H1 (cell line): Measurements from ENCODE around the gene GRID1. TPM values are rescaled to one million over a fixed set of nuclear protein-coding genes. Genes with fewer than 3 reads are reported as not detected.

Source experiments
- CTCF ChIA-PET: fragments of 300-600 bp; sonication (Branson Sonifier 250); formaldehyde crosslinking; loops from one replicate; lab custom pipeline; 2021; ENCODE audit not compliant: partially characterized antibody; lab: Charles Lee
- POLR2A ChIA-PET: fragments of 300-600 bp; sonication (Branson Sonifier 250); formaldehyde crosslinking; loops from one replicate; lab custom pipeline; 2021; ENCODE audit warnings: inconsistent platforms; ENCODE audit not compliant: partially characterized antibody; lab: Charles Lee
- DNase-seq, 2 experiments: peaks; one replicate each; pipeline versions ENCODE4 v3.0.0 to v3.0.0-alpha.2; 2010 to 2022; ENCODE audit warnings: low spot score in 2 of 2, low read depth in 1 of 2, mixed read lengths in 1 of 2
- FAIRE-seq: peaks from 2 replicates; lab custom pipeline; 2011; peaks lifted over from hg19 to GRCh38; lab: Jason Lieb, UNC
- H2AFZ ChIP-seq: 2 replicates; pipeline ENCODE4 v1.8.1; 2012; ENCODE audit warnings: low read length, inconsistent platforms
- H2AK5ac ChIP-seq: 2 replicates; pipeline ENCODE4 v1.6.1; 2013; ENCODE audit warnings: low read depth, low read length
- H2BK120ac ChIP-seq: replicated peaks from 2 replicates; pipeline ENCODE3; 2013; ENCODE audit warnings: low read depth, low read length, inconsistent platforms
- H2BK12ac ChIP-seq: 2 replicates; pipeline ENCODE4 v1.6.1; 2013; ENCODE audit warnings: low read depth, low read length
- H2BK15ac ChIP-seq: 2 replicates; pipeline ENCODE4 v1.6.1; 2013; ENCODE audit warnings: low read length
- H2BK20ac ChIP-seq: 2 replicates; pipeline ENCODE4 v1.6.1; 2013; ENCODE audit warnings: low read length
- H2BK5ac ChIP-seq: 2 replicates; pipeline ENCODE4 v1.6.1; 2013; ENCODE audit warnings: low read depth, low read length
- H3K14ac ChIP-seq: 2 replicates; pipeline ENCODE4 v1.6.1; 2013; ENCODE audit warnings: inconsistent platforms; ENCODE audit not compliant: insufficient read length
- H3K18ac ChIP-seq: 2 replicates; pipeline ENCODE4 v1.6.1; 2013; ENCODE audit warnings: low read length; ENCODE audit errors: extremely low read depth
- H3K23ac ChIP-seq: 2 replicates; pipeline ENCODE4 v1.6.1; 2013; ENCODE audit warnings: inconsistent platforms; ENCODE audit not compliant: insufficient read length
- H3K23me2 ChIP-seq: 2 replicates; pipeline ENCODE4 v1.6.1; 2013; ENCODE audit warnings: low read depth, low read length
- H3K27ac ChIP-seq: 2 replicates; pipeline ENCODE4 v1.6.1; 2011; ENCODE audit warnings: low read depth, low read length, inconsistent platforms
- H3K27me3 ChIP-seq, 4 experiments: replicated peaks in 1 of 4; 1 replicate in 1 of 4; 2 replicates in 3 of 4; pipeline versions ENCODE4 v1.6.1 to v1.8.1; 2011 to 2013; ENCODE audit warnings: low read length in 3 of 4, mild to moderate bottlenecking in 3 of 4, inconsistent platforms in 2 of 4, mixed read lengths in 2 of 4, moderate library complexity in 1 of 4; ENCODE audit not compliant: control insufficient read depth in 3 of 4, insufficient read depth in 3 of 4; ENCODE audit errors: extremely low read depth in 1 of 4
- H3K36me3 ChIP-seq, 4 experiments: 2 replicates each; pipeline versions ENCODE4 v1.6.1 to v1.8.1; 2011 to 2013; ENCODE audit warnings: mild to moderate bottlenecking in 4 of 4, low read length in 3 of 4, moderate library complexity in 2 of 4, control low read depth in 1 of 4, inconsistent platforms in 1 of 4; ENCODE audit not compliant: insufficient read depth in 4 of 4, control insufficient read depth in 2 of 4
- H3K4ac ChIP-seq: replicated peaks from 2 replicates; pipeline ENCODE3; 2013; ENCODE audit warnings: low read length, low read depth, mixed read lengths, inconsistent platforms; ENCODE audit not compliant: insufficient read length
- H3K4me1 ChIP-seq, 4 experiments: replicated peaks in 1 of 4; 1 replicate in 1 of 4; 2 replicates in 3 of 4; pipeline versions ENCODE4 v1.6.1 to v1.8.1; 2011 to 2013; ENCODE audit warnings: low read length in 3 of 4, inconsistent platforms in 2 of 4, mixed read lengths in 1 of 4; ENCODE audit not compliant: insufficient read depth in 4 of 4, control insufficient read depth in 3 of 4
- H3K4me2 ChIP-seq, 2 experiments: 2 replicates each; pipeline versions ENCODE4 v1.6.1 to v1.8.1; 2011 to 2013; ENCODE audit warnings: low read depth in 2 of 2, low read length in 2 of 2, control low read depth in 1 of 2, inconsistent platforms in 1 of 2, mild to moderate bottlenecking in 1 of 2; ENCODE audit not compliant: insufficient read depth in 1 of 2
- H3K4me3 ChIP-seq, 4 experiments: fragments of 200-600, 300-600 bp in 1 of 4; sonication (generic), shearing (Covaris generic), sonication (Bioruptor Twin) in 1 of 4; 2 replicates each; pipeline versions ENCODE4 v1.5.1 to v1.8.1; 2011 to 2016; ENCODE audit warnings: low read length in 4 of 4, low read depth in 3 of 4, control low read depth in 2 of 4, inconsistent platforms in 2 of 4, mild to moderate bottlenecking in 2 of 4, mixed read lengths in 1 of 4, moderate library complexity in 1 of 4; ENCODE audit not compliant: insufficient read depth in 2 of 4; ENCODE audit errors: extremely low read depth in 1 of 4
- H3K56ac ChIP-seq: replicated peaks from 2 replicates; pipeline ENCODE3; 2013; ENCODE audit warnings: low read depth, mild to moderate bottlenecking, mixed read lengths, low read length, inconsistent platforms; ENCODE audit not compliant: insufficient read length
- H3K79me1 ChIP-seq: 2 replicates; pipeline ENCODE4 v1.6.1; 2013; ENCODE audit warnings: low read depth, low read length, control low read depth
- H3K79me2 ChIP-seq, 2 experiments: 2 replicates each; pipeline versions ENCODE4 v1.6.1 to v1.8.1; 2012 to 2013; ENCODE audit warnings: low read length in 2 of 2, mild to moderate bottlenecking in 2 of 2, inconsistent platforms in 1 of 2; ENCODE audit not compliant: insufficient read depth in 2 of 2, control insufficient read depth in 1 of 2
- H3K9ac ChIP-seq, 4 experiments: replicated peaks in 1 of 4; 1 replicate in 1 of 4; 2 replicates in 3 of 4; pipeline versions ENCODE4 v1.6.1 to v1.8.1; 2011 to 2013; ENCODE audit warnings: low read depth in 3 of 4, low read length in 3 of 4, control low read depth in 2 of 4, mild to moderate bottlenecking in 2 of 4, moderate library complexity in 2 of 4, inconsistent platforms in 1 of 4; ENCODE audit errors: extremely low read depth in 1 of 4
- H3K9me3 ChIP-seq, 2 experiments: 2 replicates each; pipeline versions ENCODE4 v1.6.1 to v1.8.1; 2012 to 2013; ENCODE audit warnings: mild to moderate bottlenecking in 2 of 2, moderate library complexity in 2 of 2, control low read depth in 1 of 2, inconsistent platforms in 1 of 2, low read depth in 1 of 2, low read length in 1 of 2, mixed read lengths in 1 of 2; ENCODE audit not compliant: insufficient read depth in 2 of 2
- H4K20me1 ChIP-seq, 2 experiments: replicated peaks in 1 of 2; 2 replicates each; pipeline versions ENCODE3 to v1.8.1; 2011 to 2013; ENCODE audit warnings: inconsistent platforms in 2 of 2, low read length in 2 of 2, mild to moderate bottlenecking in 1 of 2; ENCODE audit not compliant: insufficient read depth in 2 of 2, control insufficient read depth in 1 of 2
- H4K5ac ChIP-seq: 2 replicates; pipeline ENCODE4 v1.6.1; 2013; ENCODE audit warnings: low read length, low read depth, mixed read lengths, inconsistent platforms; ENCODE audit not compliant: insufficient read length
- H4K8ac ChIP-seq: 2 replicates; pipeline ENCODE4 v1.8.0; 2013; ENCODE audit warnings: mild to moderate bottlenecking, moderate library complexity, low read length, inconsistent platforms; ENCODE audit not compliant: insufficient read depth; ENCODE audit errors: extremely low read depth
- H4K91ac ChIP-seq: replicated peaks from 2 replicates; pipeline ENCODE3; 2013; ENCODE audit warnings: low read length, mixed read lengths, inconsistent platforms; ENCODE audit not compliant: insufficient read length
- CTCF ChIP-seq, 3 experiments: IDR thresholded peaks; 1 replicate in 2 of 3; 2 replicates in 1 of 3; pipeline versions ENCODE4 v1.5.1 to v1.6.1; 2011; ENCODE audit warnings: low read length in 3 of 3, mild to moderate bottlenecking in 3 of 3, inconsistent platforms in 2 of 3, low read depth in 1 of 3, moderate library complexity in 1 of 3; ENCODE audit not compliant: insufficient read depth in 1 of 3; ENCODE audit errors: control extremely low read depth in 1 of 3
- E2F6 ChIP-seq: IDR thresholded peaks from 2 replicates; pipeline ENCODE4 v1.6.1; 2012; ENCODE audit warnings: inconsistent platforms
- EP300 ChIP-seq, 2 experiments: IDR thresholded peaks; 1 replicate in 1 of 2; 2 replicates in 1 of 2; pipeline ENCODE4 v1.6.1; 2011 to 2012; ENCODE audit warnings: low read depth in 2 of 2, low read length in 2 of 2, mild to moderate bottlenecking in 2 of 2, borderline replicate concordance in 1 of 2, inconsistent platforms in 1 of 2, moderate library complexity in 1 of 2
- POLR2AphosphoS5 ChIP-seq: IDR thresholded peaks from 2 replicates; pipeline ENCODE4 v1.6.1; 2011; ENCODE audit warnings: low read depth, low read length
- SIX5 ChIP-seq: IDR thresholded peaks from 2 replicates; pipeline ENCODE4 v1.6.1; 2011; ENCODE audit warnings: mild to moderate bottlenecking, low read depth, low read length
- SUZ12 ChIP-seq: fragments of 200-600 bp; sonication (generic); IDR thresholded peaks from 2 replicates; pipeline ENCODE4 v1.6.1; 2012; ENCODE audit warnings: mild to moderate bottlenecking, inconsistent platforms, low read length, moderate library complexity, mixed read lengths
- TEAD4 ChIP-seq: IDR thresholded peaks from 2 replicates; pipeline ENCODE4 v1.6.1; 2012; ENCODE audit warnings: low read depth, low read length, inconsistent platforms, mixed read lengths
- WGBS, 2 experiments: shearing (Covaris generic) in 1 of 2; methylation state at CpG; one replicate each; pipeline versions ENCODE4 v1.1.6 to v1.1.7; 2013 to 2015; ENCODE audit warnings: low lambda C conversion rate in 2 of 2, mixed read lengths in 2 of 2, inconsistent platforms in 1 of 2, low coverage in 1 of 2, missing lambda C conversion rate in 1 of 2; ENCODE audit not compliant: insufficient replicate concordance in 2 of 2, insufficient coverage in 1 of 2, insufficient read length in 1 of 2; ENCODE audit errors: extremely low coverage in 1 of 2, missing lambda C conversion rate in 1 of 2; 5-methylcytosine and 5-hydroxymethylcytosine counted together
- polyA plus RNA-seq, 7 experiments: library from polyadenylated mRNA; depleted of rRNA in 3 of 7; stranded (reverse) in 5 of 7; unstranded in 2 of 7; fragments of >200 nt in 5 of 7; fragments of 200-250 nt in 2 of 7; gene quantifications; 1 replicate in 5 of 7; 2 replicates in 1 of 7; 4 replicates in 1 of 7; pipeline versions ENCODE4 v1.2.1 to v1.2.3, GENCODE V29; 2011 to 2013; ENCODE audit warnings: missing spikeins in 2 of 7, mixed read lengths in 2 of 7
- total RNA-seq: library from RNA; stranded (reverse); fragmentation: NEBNext Ultra II Directional; extraction: Animal tissue kit (Norgen Biotek cat#: 25700); gene quantifications from 2 replicates; pipeline ENCODE4 v1.2.1, GENCODE V29; 2021
- TF ChIP-seq, protein P1 (sequence below): IDR thresholded peaks from 2 replicates; pipeline ENCODE4 v1.6.1; 2011; ENCODE audit warnings: low read depth, mild to moderate bottlenecking, low read length; ENCODE audit not compliant: insufficient read depth

The GRID1 gene
- total and polyA plus RNA-seq, 2 of the 8 experiments (the other 6 are each of a cell fraction or from before 2014, with no cell fraction given): 0.22 to 0.30 TPM

DNA sequence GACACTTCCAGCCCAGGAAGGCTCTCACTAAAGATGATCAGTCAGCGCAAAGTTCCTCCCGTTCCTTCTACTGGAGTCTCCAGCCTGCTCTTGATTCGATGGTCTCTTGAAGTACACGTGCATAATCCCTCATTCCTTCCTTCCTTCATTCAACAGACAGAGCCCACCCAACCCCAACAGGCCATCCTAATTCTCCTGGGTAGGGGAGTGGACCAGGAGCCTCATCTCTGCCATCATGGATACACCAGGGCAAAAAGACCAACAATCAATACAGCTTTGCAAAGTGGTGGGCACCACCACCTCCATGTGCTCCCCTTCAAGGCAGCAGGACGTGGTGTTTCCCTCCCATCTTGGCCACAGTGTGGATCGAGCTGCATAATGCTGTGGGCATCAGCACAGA lies 446.3 kb downstream of the GRID1 start:
- FAIRE-seq (no peak), DNase-seq (no peak)
- H4K5ac ChIP-seq: no peak overlapping the region
- no peaks in the 10 kb centered on the region for H3K9me3 ChIP-seq
- H2BK20ac ChIP-seq: no peak overlapping the region
- no peak overlapping the region for H3K18ac ChIP-seq
- CTCF ChIA-PET: interaction anchor here (0.8 to 0.9 kb wide), 3 partner anchors 14 to 261 kb away, joined by 3 read pairs; no protein-coding TSS in a partner anchor
- TF ChIP-seq POLR2AphosphoS5: no peak
- no peak for TF ChIP-seq SUZ12
- no peak for TF ChIP-seq SIX5
- no peak for TF ChIP-seq E2F6
- TF ChIP-seq TEAD4: no peak
- no peak for TF ChIP-seq EP300 (IDR thresholded peaks at IDR 0.05; ENCODE audit: borderline replicate concordance in 1 of 2, low read depth in 2 of 2, low read length in 2 of 2)
- TF ChIP-seq, protein P1, sequence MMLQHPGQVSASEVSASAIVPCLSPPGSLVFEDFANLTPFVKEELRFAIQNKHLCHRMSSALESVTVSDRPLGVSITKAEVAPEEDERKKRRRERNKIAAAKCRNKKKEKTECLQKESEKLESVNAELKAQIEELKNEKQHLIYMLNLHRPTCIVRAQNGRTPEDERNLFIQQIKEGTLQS: no peak
- TF ChIP-seq CTCF (IDR thresholded peaks at IDR 0.05; ENCODE audit: control extremely low read depth in 1 of 3, insufficient read depth in 1 of 3, low read depth in 1 of 3, low read length in 3 of 3): no peak
- H2AFZ ChIP-seq: no peak overlapping the region
- H4K8ac ChIP-seq: no peak overlapping the region
- POLR2A ChIA-PET: no interaction called here
- H3K79me2 ChIP-seq: no peaks in the 10 kb centered on the region
- H3K4me1 ChIP-seq: peaks cover 0 to 12% (median 5%) of the 10 kb centered on the region in 4 experiments; a peak in 5 of 7 replicates
- H4K91ac ChIP-seq: no peak overlapping the region
- no peak overlapping the region for H3K4me2 ChIP-seq
- no peak overlapping the region for H3K14ac ChIP-seq
- no peak overlapping the region for H3K4ac ChIP-seq
- no peaks in the 10 kb centered on the region; a peak in 1 of 8 replicates for H3K36me3 ChIP-seq
- H3K23ac ChIP-seq: no peak overlapping the region
- H3K9ac ChIP-seq: no peak overlapping the region
- H3K56ac ChIP-seq: no peak overlapping the region
- H3K27ac ChIP-seq: no peak overlapping the region
- no peak overlapping the region for H2BK15ac ChIP-seq
- H2BK5ac ChIP-seq: no peak overlapping the region
- no peaks in the 10 kb centered on the region for H3K27me3 ChIP-seq
- no peak overlapping the region for H2BK12ac ChIP-seq
- no peak overlapping the region for H2BK120ac ChIP-seq
- H2AK5ac ChIP-seq: no peak overlapping the region
- peaks cover 2% of the 10 kb centered on the region; the same call in 1 of the 2 replicates for H3K23me2 ChIP-seq
- H3K79me1 ChIP-seq: no peaks in the 10 kb centered on the region
- peaks cover 0 to 2% of the 10 kb centered on the region in 2 experiments for H4K20me1 ChIP-seq
- WGBS, 2 experiments: 93% methylated on average over 6 of the region's 6 CpGs; no CpG with 5 or more reads in 1 of the 2 experiments
- no peak overlapping the region for H3K4me3 ChIP-seq
